IMR-90 (cell line): ENCODE data around the gene SDC1. TPM values are rescaled to one million over a fixed set of nuclear protein-coding genes. Genes with fewer than 3 reads are reported as not detected.

Source experiments
- ATAC-seq: fragments of 200-7000 bp; cut with Tn5 transposase; 2 replicates; pipeline ENCODE4 v1.9.1; 2020; ENCODE audit warnings: low read depth, mild to moderate bottlenecking, moderate library complexity
- BruUV-seq: library from RNA; stranded (reverse); fragments of 400-500 nt; replicated peaks from 2 replicates; lab custom pipeline; 2021; lab: Mats Ljungman, UMichigan
- CTCF ChIA-PET: fragments of 300-600 bp; formaldehyde crosslinking; extraction: SDS; loops from one replicate; lab custom pipeline; 2021; ENCODE audit warnings: antibody characterized with exemption; lab: Yijun Ruan, JAX
- POLR2A ChIA-PET: fragments of 300-600 bp; sonication (Branson Sonifier 250); formaldehyde crosslinking; loops from one replicate; lab custom pipeline; 2022; ENCODE audit warnings: antibody characterized with exemption; ENCODE audit not compliant: unreplicated experiment; lab: Charles Lee
- DNase-seq: peaks from one replicate; pipeline ENCODE4 v3.0.0; 2013
- H2AFZ ChIP-seq: replicated peaks from 2 replicates; pipeline ENCODE3; 2013; ENCODE audit warnings: low read length, mild to moderate bottlenecking; ENCODE audit not compliant: poor library complexity
- H2AK5ac ChIP-seq: 2 replicates; pipeline ENCODE4 v1.6.1; 2013; ENCODE audit warnings: low read depth, low read length, inconsistent platforms
- H2AK9ac ChIP-seq: replicated peaks from 2 replicates; pipeline ENCODE3; 2013; ENCODE audit warnings: mild to moderate bottlenecking, low read depth, low read length, moderate library complexity; ENCODE audit not compliant: poor library complexity
- H2BK120ac ChIP-seq: 2 replicates; pipeline ENCODE4 v1.6.1; 2013; ENCODE audit warnings: low read depth, low read length, inconsistent platforms
- H2BK15ac ChIP-seq: 3 replicates; pipeline ENCODE4 v1.6.1; 2013; ENCODE audit warnings: low read depth, low read length, inconsistent platforms
- H2BK20ac ChIP-seq: 2 replicates; pipeline ENCODE4 v1.6.1; 2013; ENCODE audit warnings: low read depth, mild to moderate bottlenecking, inconsistent platforms, low read length, moderate library complexity
- H2BK5ac ChIP-seq: 2 replicates; pipeline ENCODE4 v1.6.1; 2013; ENCODE audit warnings: mild to moderate bottlenecking, low read depth, low read length, inconsistent platforms; ENCODE audit not compliant: poor library complexity, severe bottlenecking
- H3K14ac ChIP-seq: replicated peaks from 2 replicates; pipeline ENCODE4 v1.6.1; 2013; ENCODE audit warnings: low read depth, low read length, inconsistent platforms
- H3K18ac ChIP-seq: 2 replicates; pipeline ENCODE4 v1.6.1; 2013; ENCODE audit warnings: low read depth, low read length, control low read depth
- H3K23ac ChIP-seq: 2 replicates; pipeline ENCODE4 v1.6.1; 2013; ENCODE audit warnings: low read depth, low read length, inconsistent platforms
- H3K27ac ChIP-seq: 2 replicates; pipeline ENCODE4 v1.5.1; 2013; ENCODE audit warnings: mild to moderate bottlenecking, control low read depth, low read length; ENCODE audit not compliant: insufficient read depth
- H3K27me3 ChIP-seq: 2 replicates; pipeline ENCODE4 v1.6.1; 2013; ENCODE audit warnings: low read length; ENCODE audit not compliant: control insufficient read depth, insufficient read depth
- H3K36me3 ChIP-seq: 2 replicates; pipeline ENCODE4 v1.6.1; 2013; ENCODE audit warnings: low read length, mixed read lengths; ENCODE audit not compliant: control insufficient read depth, insufficient read depth
- H3K4ac ChIP-seq: 2 replicates; pipeline ENCODE4 v1.6.1; 2013; ENCODE audit warnings: low read depth, low read length, inconsistent platforms
- H3K4me1 ChIP-seq: 2 replicates; pipeline ENCODE4 v1.6.1; 2013; ENCODE audit warnings: low read length, mixed read lengths; ENCODE audit not compliant: control insufficient read depth, insufficient read depth
- H3K4me2 ChIP-seq: 2 replicates; pipeline ENCODE4 v1.6.1; 2013; ENCODE audit warnings: low read depth, mild to moderate bottlenecking, control low read depth, low read length, moderate library complexity
- H3K4me3 ChIP-seq: 2 replicates; pipeline ENCODE4 v1.5.1; 2013; ENCODE audit warnings: low read depth, mild to moderate bottlenecking, control low read depth, low read length, moderate library complexity; ENCODE audit not compliant: insufficient read depth
- H3K56ac ChIP-seq: 2 replicates; pipeline ENCODE4 v1.6.1; 2013; ENCODE audit warnings: low read length, inconsistent platforms; ENCODE audit not compliant: insufficient read depth; ENCODE audit errors: extremely low read depth
- H3K79me1 ChIP-seq, 2 experiments: 2 replicates each; pipeline ENCODE4 v1.6.1; 2013; ENCODE audit warnings: low read length in 2 of 2, inconsistent platforms in 1 of 2, low read depth in 1 of 2
- H3K9ac ChIP-seq: 2 replicates; pipeline ENCODE4 v1.6.1; 2013; ENCODE audit warnings: low read depth, low read length, control low read depth
- H3K9me1 ChIP-seq: 2 replicates; pipeline ENCODE4 v1.6.1; 2013; ENCODE audit warnings: low read length, inconsistent platforms; ENCODE audit not compliant: insufficient read depth
- H3K9me3 ChIP-seq: 2 replicates; pipeline ENCODE4 v1.6.1; 2013; ENCODE audit warnings: low read length; ENCODE audit not compliant: control insufficient read depth, insufficient read depth
- H4K20me1 ChIP-seq: 2 replicates; pipeline ENCODE4 v1.6.1; 2013; ENCODE audit warnings: low read length, inconsistent platforms; ENCODE audit not compliant: insufficient read depth
- H4K5ac ChIP-seq: 2 replicates; pipeline ENCODE4 v1.6.1; 2013; ENCODE audit warnings: mild to moderate bottlenecking, low read depth, low read length, control low read depth
- H4K8ac ChIP-seq, 2 experiments: 2 replicates each; pipeline ENCODE4 v1.6.1; 2013; ENCODE audit warnings: low read depth in 2 of 2, low read length in 2 of 2, control low read depth in 1 of 2, inconsistent platforms in 1 of 2
- H4K91ac ChIP-seq: 2 replicates; pipeline ENCODE4 v1.6.1; 2013; ENCODE audit warnings: low read depth, low read length, inconsistent platforms; ENCODE audit not compliant: insufficient read depth
- BHLHE40 ChIP-seq: fragments of 150-350 bp; IDR thresholded peaks from 2 replicates; pipeline ENCODE4 v1.6.1; 2016; ENCODE audit warnings: mild to moderate bottlenecking, low read depth, low read length
- CEBPB ChIP-seq: IDR thresholded peaks from 2 replicates; pipeline ENCODE4 v1.6.1; 2012; ENCODE audit warnings: low read depth, low read length, improper control_type of control experiment
- FOS ChIP-seq: fragments of 150-350 bp; IDR thresholded peaks from 2 replicates; pipeline ENCODE4 v1.6.1; 2016; ENCODE audit warnings: low read depth, low read length
- MAFK ChIP-seq: IDR thresholded peaks from 2 replicates; pipeline ENCODE4 v1.6.1; 2012; ENCODE audit warnings: low read depth, low read length, improper control_type of control experiment
- MAZ ChIP-seq: IDR thresholded peaks from 2 replicates; pipeline ENCODE4 v1.6.1; 2012; ENCODE audit warnings: low read depth, mild to moderate bottlenecking, low read length, improper control_type of control experiment, moderate library complexity, borderline replicate concordance
- MXI1 ChIP-seq: IDR thresholded peaks from 2 replicates; pipeline ENCODE4 v1.6.1; 2012; ENCODE audit warnings: low read depth, mild to moderate bottlenecking, low read length, moderate library complexity, borderline replicate concordance
- NFE2L2 ChIP-seq: fragments of 150-350 bp; IDR thresholded peaks from 2 replicates; pipeline ENCODE4 v1.6.1; 2016; ENCODE audit warnings: low read depth, mild to moderate bottlenecking, low read length
- POLR2A ChIP-seq: IDR thresholded peaks from 2 replicates; pipeline ENCODE4 v1.6.1; 2012; ENCODE audit warnings: mild to moderate bottlenecking, low read depth, low read length
- RAD21 ChIP-seq: IDR thresholded peaks from 2 replicates; pipeline ENCODE4 v1.6.1; 2012; ENCODE audit warnings: low read length, improper control_type of control experiment
- RCOR1 ChIP-seq: IDR thresholded peaks from 2 replicates; pipeline ENCODE4 v1.6.1; 2012; ENCODE audit warnings: mild to moderate bottlenecking, low read length, improper control_type of control experiment; ENCODE audit not compliant: insufficient replicate concordance
- RFX5 ChIP-seq: IDR thresholded peaks from 2 replicates; pipeline ENCODE4 v1.8.0; 2012; ENCODE audit warnings: low read depth, mild to moderate bottlenecking, low read length, moderate library complexity
- SMC3 ChIP-seq: fragments of 150-350 bp; IDR thresholded peaks from 2 replicates; pipeline ENCODE4 v1.6.1; 2016; ENCODE audit warnings: low read depth, mild to moderate bottlenecking, antibody characterized with exemption, low read length, moderate library complexity
- WGBS, 2 experiments: methylation state at CpG; one replicate each; pipeline versions ENCODE4 v1.1.5 to v1.1.7; 2013; ENCODE audit warnings: missing lambda C conversion rate in 2 of 2; ENCODE audit not compliant: insufficient read length in 1 of 2; ENCODE audit errors: extremely low coverage in 2 of 2; 5-methylcytosine and 5-hydroxymethylcytosine counted together
- dilution Hi-C: fragments of 300-500 bp; cut with HindIII; formaldehyde crosslinking; loops from one replicate; pipeline ENCODE4 v1.14.3; 2018; ENCODE audit warnings: low sequenced_read_pairs; ENCODE audit not compliant: unreplicated experiment
- in situ Hi-C: fragments of 300-500 bp; cut with MboI; formaldehyde crosslinking; loops from 3 replicates; pipeline ENCODE4 v1.14.3; 2019; ENCODE audit warnings: low sequenced_read_pairs, inconsistent platforms, mixed read lengths
- intact Hi-C: fragments of 100-400 bp; cut with micrococcal nuclease; formaldehyde crosslinking; loops from 2 replicates; pipeline ENCODE4 v1.10.0; 2022
- polyA plus RNA-seq, 3 experiments: library from polyadenylated mRNA; depleted of rRNA; stranded (reverse); fragments of >200 nt; gene quantifications; 2 replicates each; pipeline ENCODE4 v1.2.3, GENCODE V29; 2012; ENCODE audit warnings: low replicate concordance in 1 of 3
- total RNA-seq: library from RNA; depleted of rRNA; stranded (reverse); fragments of >200 nt; gene quantifications from 2 replicates; pipeline ENCODE4 v1.2.3, GENCODE V29; 2012
- TF ChIP-seq, protein P1 (sequence below): conservative IDR thresholded peaks from 2 replicates; pipeline ENCODE4 v1.5.1; 2012; ENCODE audit warnings: mild to moderate bottlenecking, low read depth, low read length, improper control_type of control experiment
- TF ChIP-seq, protein P2 (sequence below): fragments of 150-350 bp; IDR thresholded peaks from 2 replicates; pipeline ENCODE4 v1.6.1; 2017; ENCODE audit warnings: mild to moderate bottlenecking, antibody characterized with exemption, low read length, low read depth
- TF ChIP-seq, protein P3 (sequence below): fragments of 150-350 bp; IDR thresholded peaks from 2 replicates; pipeline ENCODE4 v1.6.1; 2016; ENCODE audit warnings: low read depth, mild to moderate bottlenecking, low read length, moderate library complexity, borderline replicate concordance

Gene SDC1
- total and polyA plus RNA-seq, 2 of the 4 experiments (the other 2 are of a cell fraction): 22.0 to 28.3 TPM

DNA sequence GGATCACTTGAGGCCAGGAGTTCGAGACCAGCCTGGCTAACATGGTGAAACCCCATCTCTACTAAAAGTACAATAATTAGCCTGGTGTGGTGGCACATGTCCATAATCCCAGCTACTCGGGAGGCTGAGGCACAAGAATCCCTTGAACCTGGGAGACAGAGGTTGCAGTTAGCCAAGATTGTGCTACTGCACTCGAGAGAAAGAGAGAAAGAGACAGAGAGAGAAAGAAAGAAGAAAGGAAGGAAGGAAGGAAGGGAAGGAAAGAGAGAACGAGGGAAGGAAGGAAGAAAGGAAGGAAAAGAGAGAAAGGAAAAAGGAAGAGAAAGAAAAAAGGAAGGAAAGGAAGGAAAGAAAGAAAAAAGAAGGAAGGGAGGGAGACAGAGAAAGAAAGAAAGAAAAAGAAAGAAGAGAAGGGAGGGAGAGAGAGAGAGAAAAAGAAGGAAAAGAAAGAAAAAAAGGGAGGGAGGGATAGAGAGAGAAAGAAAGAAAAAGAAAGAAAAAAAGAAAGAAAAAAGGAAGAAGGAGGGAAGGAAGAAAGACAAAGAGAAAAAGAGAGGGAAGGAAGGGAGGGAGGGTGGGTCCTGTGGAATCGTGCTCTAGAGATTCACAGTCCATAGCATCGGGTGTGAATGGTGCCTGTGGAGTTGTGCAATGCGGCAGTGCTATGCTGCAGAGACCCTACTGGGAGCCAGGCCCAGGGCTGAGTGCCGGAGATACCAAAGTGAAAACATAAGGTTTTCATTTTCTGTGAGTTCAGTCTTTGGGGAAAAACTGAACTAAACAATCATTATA is 4.6 kb upstream of the SDC1 start:
- H3K18ac ChIP-seq: no peak overlapping the region
- no peak overlapping the region for H3K4me3 ChIP-seq
- intact Hi-C loops: no loop called here
- no TSS peak for BruUV-seq
- H3K23ac ChIP-seq: no peak overlapping the region
- no peak overlapping the region for H2AFZ ChIP-seq
- no peak overlapping the region for H2AK5ac ChIP-seq
- no peak overlapping the region for H3K56ac ChIP-seq
- ATAC-seq (no peak), DNase-seq (no peak)
- H4K20me1 ChIP-seq: no peaks in the 10 kb centered on the region
- H2BK120ac ChIP-seq: no peak overlapping the region
- 84% methylated on average over 3 of the region's 8 CpGs; no CpG with 5 or more reads in 1 of the 2 experiments for WGBS, 2 experiments
- no peak overlapping the region for H3K4me2 ChIP-seq
- no peak overlapping the region for H3K9ac ChIP-seq
- no peaks in the 10 kb centered on the region for H3K4me1 ChIP-seq
- no peak overlapping the region for H4K5ac ChIP-seq
- peaks cover 6% of the 10 kb centered on the region; the same call in 1 of the 2 replicates for H3K9me1 ChIP-seq
- H2BK5ac ChIP-seq: no peak overlapping the region
- no peaks in the 10 kb centered on the region for H3K79me1 ChIP-seq
- no peak overlapping the region for H2BK15ac ChIP-seq
- no peak overlapping the region for H4K8ac ChIP-seq
- POLR2A ChIA-PET: no interaction called here
- no peak overlapping the region for H2BK20ac ChIP-seq
- H3K27me3 ChIP-seq: no peaks in the 10 kb centered on the region
- in situ Hi-C loops: no loop called here
- H3K14ac ChIP-seq: no peak overlapping the region
- H3K9me3 ChIP-seq: 0 out of 2 replicates have a peak, but pooled peaks cover 2% of the 10 kb centered on the region
- CTCF ChIA-PET: no interaction called here
- dilution Hi-C loops: no loop called here
- H3K4ac ChIP-seq: no peak overlapping the region
- H3K27ac ChIP-seq: no peak overlapping the region
- no peak overlapping the region for H2AK9ac ChIP-seq
- no peak overlapping the region for H4K91ac ChIP-seq
- H3K36me3 ChIP-seq: no peaks in the 10 kb centered on the region
- TF ChIP-seq RCOR1 (no peak), RAD21 (no peak), MXI1 (no peak), CEBPB (no peak), SMC3 (no peak), MAFK (no peak), POLR2A (no peak), RFX5 (no peak), BHLHE40 (no peak), MAZ (no peak), FOS (no peak), NFE2L2 (no peak)
- TF ChIP-seq, protein P1, sequence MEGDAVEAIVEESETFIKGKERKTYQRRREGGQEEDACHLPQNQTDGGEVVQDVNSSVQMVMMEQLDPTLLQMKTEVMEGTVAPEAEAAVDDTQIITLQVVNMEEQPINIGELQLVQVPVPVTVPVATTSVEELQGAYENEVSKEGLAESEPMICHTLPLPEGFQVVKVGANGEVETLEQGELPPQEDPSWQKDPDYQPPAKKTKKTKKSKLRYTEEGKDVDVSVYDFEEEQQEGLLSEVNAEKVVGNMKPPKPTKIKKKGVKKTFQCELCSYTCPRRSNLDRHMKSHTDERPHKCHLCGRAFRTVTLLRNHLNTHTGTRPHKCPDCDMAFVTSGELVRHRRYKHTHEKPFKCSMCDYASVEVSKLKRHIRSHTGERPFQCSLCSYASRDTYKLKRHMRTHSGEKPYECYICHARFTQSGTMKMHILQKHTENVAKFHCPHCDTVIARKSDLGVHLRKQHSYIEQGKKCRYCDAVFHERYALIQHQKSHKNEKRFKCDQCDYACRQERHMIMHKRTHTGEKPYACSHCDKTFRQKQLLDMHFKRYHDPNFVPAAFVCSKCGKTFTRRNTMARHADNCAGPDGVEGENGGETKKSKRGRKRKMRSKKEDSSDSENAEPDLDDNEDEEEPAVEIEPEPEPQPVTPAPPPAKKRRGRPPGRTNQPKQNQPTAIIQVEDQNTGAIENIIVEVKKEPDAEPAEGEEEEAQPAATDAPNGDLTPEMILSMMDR: no peak
- TF ChIP-seq, protein P2, sequence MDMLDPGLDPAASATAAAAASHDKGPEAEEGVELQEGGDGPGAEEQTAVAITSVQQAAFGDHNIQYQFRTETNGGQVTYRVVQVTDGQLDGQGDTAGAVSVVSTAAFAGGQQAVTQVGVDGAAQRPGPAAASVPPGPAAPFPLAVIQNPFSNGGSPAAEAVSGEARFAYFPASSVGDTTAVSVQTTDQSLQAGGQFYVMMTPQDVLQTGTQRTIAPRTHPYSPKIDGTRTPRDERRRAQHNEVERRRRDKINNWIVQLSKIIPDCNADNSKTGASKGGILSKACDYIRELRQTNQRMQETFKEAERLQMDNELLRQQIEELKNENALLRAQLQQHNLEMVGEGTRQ: no peak
- TF ChIP-seq, protein P3, sequence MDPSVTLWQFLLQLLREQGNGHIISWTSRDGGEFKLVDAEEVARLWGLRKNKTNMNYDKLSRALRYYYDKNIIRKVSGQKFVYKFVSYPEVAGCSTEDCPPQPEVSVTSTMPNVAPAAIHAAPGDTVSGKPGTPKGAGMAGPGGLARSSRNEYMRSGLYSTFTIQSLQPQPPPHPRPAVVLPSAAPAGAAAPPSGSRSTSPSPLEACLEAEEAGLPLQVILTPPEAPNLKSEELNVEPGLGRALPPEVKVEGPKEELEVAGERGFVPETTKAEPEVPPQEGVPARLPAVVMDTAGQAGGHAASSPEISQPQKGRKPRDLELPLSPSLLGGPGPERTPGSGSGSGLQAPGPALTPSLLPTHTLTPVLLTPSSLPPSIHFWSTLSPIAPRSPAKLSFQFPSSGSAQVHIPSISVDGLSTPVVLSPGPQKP: no peak
